GM12872 (cell line): ENCODE data around the gene SPECC1L.

Source experiments
- TF ChIP-seq, protein P1 (sequence below): IDR thresholded peaks from 3 replicates; pipeline ENCODE4 v1.5.1; 2011; ENCODE audit warnings: low read depth, mild to moderate bottlenecking, low read length, moderate library complexity; ENCODE audit not compliant: insufficient read depth

Gene SPECC1L

DNA sequence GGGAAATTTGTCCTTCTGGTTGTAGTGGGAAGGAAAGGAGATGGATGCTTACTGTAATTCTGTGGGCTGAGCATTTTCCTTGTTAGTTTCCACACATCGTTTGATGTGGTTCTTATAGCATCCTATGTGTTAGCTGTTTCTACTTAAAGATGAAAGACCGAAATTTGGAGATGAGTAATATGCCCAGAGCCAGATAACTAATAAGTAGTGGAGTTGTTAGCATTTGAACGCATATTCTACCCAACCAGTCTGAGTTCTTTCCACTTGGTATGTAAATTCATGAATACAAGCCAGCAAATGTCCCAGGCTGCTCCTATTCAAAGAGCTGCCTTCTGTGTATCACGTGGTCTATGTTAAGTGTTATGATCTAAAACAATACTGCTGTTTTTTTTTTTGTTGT is 14.6 kb downstream of the SPECC1L start:
- TF ChIP-seq, protein P1, sequence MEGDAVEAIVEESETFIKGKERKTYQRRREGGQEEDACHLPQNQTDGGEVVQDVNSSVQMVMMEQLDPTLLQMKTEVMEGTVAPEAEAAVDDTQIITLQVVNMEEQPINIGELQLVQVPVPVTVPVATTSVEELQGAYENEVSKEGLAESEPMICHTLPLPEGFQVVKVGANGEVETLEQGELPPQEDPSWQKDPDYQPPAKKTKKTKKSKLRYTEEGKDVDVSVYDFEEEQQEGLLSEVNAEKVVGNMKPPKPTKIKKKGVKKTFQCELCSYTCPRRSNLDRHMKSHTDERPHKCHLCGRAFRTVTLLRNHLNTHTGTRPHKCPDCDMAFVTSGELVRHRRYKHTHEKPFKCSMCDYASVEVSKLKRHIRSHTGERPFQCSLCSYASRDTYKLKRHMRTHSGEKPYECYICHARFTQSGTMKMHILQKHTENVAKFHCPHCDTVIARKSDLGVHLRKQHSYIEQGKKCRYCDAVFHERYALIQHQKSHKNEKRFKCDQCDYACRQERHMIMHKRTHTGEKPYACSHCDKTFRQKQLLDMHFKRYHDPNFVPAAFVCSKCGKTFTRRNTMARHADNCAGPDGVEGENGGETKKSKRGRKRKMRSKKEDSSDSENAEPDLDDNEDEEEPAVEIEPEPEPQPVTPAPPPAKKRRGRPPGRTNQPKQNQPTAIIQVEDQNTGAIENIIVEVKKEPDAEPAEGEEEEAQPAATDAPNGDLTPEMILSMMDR: no peak

GRCh38 chr22:24289114-24289513 is 18.5 kb downstream of the SPECC1L start:
- TF ChIP-seq, protein P1: no peak

- TF ChIP-seq, protein P1: no peak
These were observed 19.1 kb downstream of the SPECC1L start for GRCh38 chr22:24289741-24290163.

DNA sequence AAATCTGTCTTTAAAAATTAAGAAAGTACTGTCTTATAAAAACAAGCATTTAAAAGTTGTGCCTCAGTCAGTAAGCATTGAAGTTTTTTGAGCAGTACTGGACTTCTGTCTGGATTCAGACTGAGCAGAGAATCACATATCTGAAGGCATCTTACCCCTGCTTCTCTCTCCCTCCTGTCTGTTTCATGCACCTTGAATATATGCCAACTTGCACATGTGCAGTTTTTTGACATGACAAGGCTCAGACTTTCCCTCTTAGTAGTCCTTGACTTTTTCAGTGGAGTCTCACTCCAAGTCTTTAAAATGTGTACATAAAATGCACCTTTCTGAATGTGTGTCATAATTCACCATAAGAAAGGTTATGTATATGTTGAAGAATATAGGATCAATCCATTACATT is 19.8 kb downstream of the SPECC1L start:
- TF ChIP-seq, protein P1: no peak

DNA sequence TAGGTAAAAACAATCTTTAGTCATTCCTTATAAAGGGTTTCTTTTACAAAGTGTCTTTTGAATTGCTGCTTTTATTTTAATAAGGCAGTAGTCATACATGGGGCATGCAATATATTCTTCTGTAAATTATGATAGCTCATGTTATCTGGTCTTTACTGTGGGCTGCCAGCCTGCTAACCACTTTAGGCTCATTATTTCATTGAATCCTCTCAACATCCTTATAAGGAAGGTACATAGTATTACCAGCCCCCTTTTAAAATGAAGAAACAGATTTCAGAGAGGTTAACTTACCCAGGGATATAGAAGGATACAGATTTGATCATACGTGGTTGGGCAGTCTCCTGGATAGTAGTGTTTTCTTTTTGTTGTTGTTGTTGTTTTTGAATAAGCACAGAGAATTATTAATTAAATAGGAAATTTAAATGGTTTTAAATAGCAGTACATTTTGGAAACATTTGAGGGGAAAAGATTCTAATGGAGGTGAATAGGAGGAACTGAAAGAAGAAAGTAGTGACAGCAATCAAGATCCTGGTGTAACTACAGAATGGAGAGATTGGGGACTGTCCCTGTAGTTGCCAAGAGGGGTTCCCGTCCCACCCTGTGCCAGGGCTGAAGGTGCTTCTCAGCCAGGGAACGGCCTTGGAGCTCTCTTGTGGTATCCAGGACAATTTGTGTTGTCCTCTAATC is 21.0 kb downstream of the SPECC1L start:
- TF ChIP-seq, protein P1: no peak

DNA sequence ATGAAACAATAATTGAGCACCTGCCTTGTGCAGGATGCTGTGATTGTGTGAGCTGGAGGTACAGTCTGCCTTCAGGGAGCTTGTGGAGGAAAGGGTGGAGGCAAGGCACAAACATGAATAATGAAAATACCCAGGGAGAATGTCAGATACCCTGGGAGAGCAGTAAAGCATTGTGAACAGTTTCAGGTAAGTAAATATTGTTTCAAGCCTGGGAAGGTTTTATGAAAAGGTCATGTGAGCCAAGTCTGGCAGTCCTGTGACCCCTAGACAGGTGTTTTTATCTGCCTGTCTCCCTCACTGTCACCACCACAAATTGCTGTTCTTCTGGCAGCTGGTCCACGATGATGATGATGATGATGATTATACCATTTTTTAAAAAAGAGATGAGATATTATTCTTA is 32.0 kb downstream of the SPECC1L start:
- TF ChIP-seq, protein P1: no peak

DNA sequence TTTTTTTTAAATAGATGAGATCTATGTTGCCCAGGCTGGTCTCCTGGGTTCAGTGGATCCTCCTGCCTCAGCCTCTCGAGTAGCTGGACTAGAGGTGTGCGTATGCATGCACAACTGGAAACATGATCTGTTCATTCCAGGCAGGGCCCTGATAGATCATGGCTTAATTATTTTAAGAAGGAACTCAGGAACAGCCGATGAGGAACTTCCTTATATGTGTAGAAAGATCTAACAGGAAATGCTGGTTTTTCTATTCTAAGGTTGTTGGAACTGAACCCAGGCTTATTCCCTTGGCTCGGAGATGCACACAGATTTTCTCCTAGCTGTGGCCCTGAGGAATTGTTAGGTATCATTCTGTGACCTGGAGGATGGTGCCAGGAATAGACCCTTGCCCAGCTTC is 32.4 kb downstream of the SPECC1L start:
- TF ChIP-seq, protein P1: no peak
